Measurements from ENCODE around the gene USP6. TPM values are rescaled to one million over a fixed set of nuclear protein-coding genes. Genes with fewer than 3 reads are reported as not detected.
"Not testable (repeated sequence)": the region's sequence is repeated elsewhere in the genome, so short reads cannot be mapped to it uniquely, and the experiment has no call there.

Gene USP6
- total RNA-seq, 2 donors from 2014 or later, result 0.08 to 0.12 TPM

- DNase-seq; intact Hi-C loops (cut with DNase I, micrococcal nuclease): not testable (repeated sequence)
These were observed 16.8 kb downstream of the USP6 start for GRCh38 chr17:5132503-5133225.

GRCh38 chr17:5133311-5133710 is 17.5 kb downstream of the USP6 start:
- ATAC-seq (no peak), DNase-seq (no peak)
- intact Hi-C loops (cut with DNase I, micrococcal nuclease), result no loop called here

More at GRCh38 chr17:5132503-5133225, 16.8 kb downstream of the USP6 start:
- ATAC-seq, result not testable (repeated sequence)

GRCh38 chr17:5133961-5134360 is 18.1 kb downstream of the USP6 start:
- ATAC-seq; intact Hi-C loops (cut with DNase I, micrococcal nuclease); DNase-seq: not testable (repeated sequence)

- ATAC-seq; intact Hi-C loops (cut with DNase I, micrococcal nuclease); DNase-seq: not testable (repeated sequence)
These were observed 18.7 kb downstream of the USP6 start for GRCh38 chr17:5134571-5134970.

GRCh38 chr17:5135131-5135712 is 19.4 kb downstream of the USP6 start:
- ATAC-seq; intact Hi-C loops (cut with DNase I, micrococcal nuclease); DNase-seq: not testable (repeated sequence)

GRCh38 chr17:5135726-5136579 is 20.1 kb downstream of the USP6 start:
- no peak for ATAC-seq
- intact Hi-C loops (cut with DNase I, micrococcal nuclease), result no loop called here
- DNase-seq, result no peak

- intact Hi-C loops (cut with DNase I, micrococcal nuclease); ATAC-seq; DNase-seq: not testable (repeated sequence)
These were observed 21.0 kb downstream of the USP6 start for GRCh38 chr17:5136580-5137412.

- DNase-seq; intact Hi-C loops (cut with DNase I, micrococcal nuclease); ATAC-seq: not testable (repeated sequence)
These were observed 21.8 kb downstream of the USP6 start for GRCh38 chr17:5137511-5138197.

GRCh38 chr17:5138198-5138544 is 22.3 kb downstream of the USP6 start:
- intact Hi-C loops (cut with DNase I, micrococcal nuclease); ATAC-seq; DNase-seq: not testable (repeated sequence)

GRCh38 chr17:5138616-5139457 is 23.0 kb downstream of the USP6 start:
- intact Hi-C loops (cut with DNase I, micrococcal nuclease), result no loop called here
- ATAC-seq, result no peak
- no peak for DNase-seq

GRCh38 chr17:5139458-5139732 is 23.6 kb downstream of the USP6 start:
- DNase-seq, result no peak
- intact Hi-C loops (cut with DNase I, micrococcal nuclease), result no loop called here
- ATAC-seq, result no peak

GRCh38 chr17:5142877-5143276 is 27.0 kb downstream of the USP6 start:
- ATAC-seq; DNase-seq; intact Hi-C loops (cut with DNase I, micrococcal nuclease): not testable (repeated sequence)

GRCh38 chr17:5146122-5146521 is 30.3 kb downstream of the USP6 start:
- DNase-seq; intact Hi-C loops (cut with DNase I, micrococcal nuclease); ATAC-seq: not testable (repeated sequence)

- ATAC-seq; intact Hi-C loops (cut with DNase I, micrococcal nuclease); DNase-seq: not testable (repeated sequence)
These were observed 44.9 kb downstream of the USP6 start for GRCh38 chr17:5160702-5161101.

- ATAC-seq; DNase-seq; intact Hi-C loops (cut with DNase I, micrococcal nuclease): not testable (repeated sequence)
These were observed 46.0 kb downstream of the USP6 start for GRCh38 chr17:5161793-5162192.

GRCh38 chr17:5164436-5164835 is 48.6 kb downstream of the USP6 start:
- no peak for DNase-seq
- intact Hi-C loops (cut with DNase I, micrococcal nuclease), result no loop called here
- peak; percentile 28 for ATAC-seq

GRCh38 chr17:5165791-5166564 is 50.1 kb downstream of the USP6 start:
- intact Hi-C loops (cut with DNase I, micrococcal nuclease), result not testable (repeated sequence)
- ATAC-seq, result peak; percentile 71

More at GRCh38 chr17:5165791-5166564, 50.1 kb downstream of the USP6 start:
- not testable (repeated sequence) for DNase-seq
